Lung (tissue), 12 donors: Measurements from ENCODE around the gene SLC36A4. TPM values are rescaled to one million over a fixed set of nuclear protein-coding genes. Genes with fewer than 3 reads are reported as not detected.

Source experiments
- ATAC-seq: fragments of 200-7000 bp; cut with Tn5 transposase; one replicate; pipeline ENCODE4 v1.9.1; 2020; ENCODE audit warnings: moderate number of reproducible peaks; ENCODE audit not compliant: insufficient read depth, low FRiP score
- DNase-seq, 3 donors: peaks; one replicate each; pipeline ENCODE4 v3.0.0-alpha.2; 2013 to 2017
- H3K27ac ChIP-seq, 2 donors: one replicate each; pipeline ENCODE4 v1.5.1; 2013; ENCODE audit warnings: mild to moderate bottlenecking in 2 of 2, moderate library complexity in 2 of 2, control low read depth in 1 of 2, inconsistent platforms in 1 of 2, low read depth in 1 of 2, low read length in 1 of 2
- H3K27me3 ChIP-seq, 3 donors: one replicate each; pipeline ENCODE4 v1.5.1; 2013; ENCODE audit warnings: low read length in 2 of 3; ENCODE audit not compliant: control insufficient read depth in 3 of 3, insufficient read depth in 3 of 3
- H3K36me3 ChIP-seq, 4 donors: one replicate each; pipeline ENCODE4 v1.5.1; 2013; ENCODE audit warnings: low read length in 4 of 4, mild to moderate bottlenecking in 1 of 4, moderate library complexity in 1 of 4; ENCODE audit not compliant: control insufficient read depth in 4 of 4, insufficient read depth in 4 of 4
- H3K4me1 ChIP-seq, 5 donors: one replicate each; pipeline ENCODE4 v1.5.1; 2013; ENCODE audit warnings: low read length in 5 of 5, mild to moderate bottlenecking in 2 of 5, moderate library complexity in 1 of 5; ENCODE audit not compliant: control insufficient read depth in 5 of 5, insufficient read depth in 5 of 5
- H3K4me3 ChIP-seq: one replicate; pipeline ENCODE4 v1.5.1; 2013; ENCODE audit warnings: mild to moderate bottlenecking, control low read depth, moderate library complexity
- H3K9ac ChIP-seq, 2 donors: one replicate each; pipeline ENCODE4 v1.5.1; 2013; ENCODE audit warnings: low read length in 2 of 2, control low read depth in 1 of 2; ENCODE audit not compliant: insufficient read depth in 1 of 2
- H3K9me3 ChIP-seq, 4 donors: one replicate each; pipeline ENCODE4 v1.5.1; 2013; ENCODE audit warnings: low read length in 3 of 4, mild to moderate bottlenecking in 1 of 4, moderate library complexity in 1 of 4; ENCODE audit not compliant: control insufficient read depth in 4 of 4, insufficient read depth in 3 of 4
- WGBS, 2 donors: extraction: QIAGEN DNeasy Blood & Tissue Kit; methylation state at CpG; one replicate each; pipeline ENCODE4 v1.1.7; 2013; 5-methylcytosine and 5-hydroxymethylcytosine counted together
- polyA plus RNA-seq, 2 donors: library from polyadenylated mRNA; stranded (reverse); fragments of 200-250 nt; gene quantifications; one replicate each; pipeline ENCODE4 v1.2.1, GENCODE V29; 2013
- total RNA-seq, 2 donors: library from RNA; depleted of rRNA in 1 of 2; stranded (reverse); fragments of >200 nt in 1 of 2; gene quantifications; one replicate each; pipeline ENCODE4 v1.2.1, GENCODE V29; 2014 to 2021
- TF ChIP-seq, protein P1 (sequence below): IDR thresholded peaks from 2 replicates; pipeline ENCODE4 v1.5.1; 2012; ENCODE audit warnings: mild to moderate bottlenecking; ENCODE audit errors: control extremely low read depth, extremely low read depth
- donor health status: control.
- donor health status: control.
- donor health status: Bipolar disorder and iron deficiency.
- donor health status: healthy.
- donor health status: DM: yes; HTN: yes; CAD: no.

Gene SLC36A4
- total and polyA plus RNA-seq, 4 donors = 4.7 to 22.1 (median 17.0) TPM

DNA sequence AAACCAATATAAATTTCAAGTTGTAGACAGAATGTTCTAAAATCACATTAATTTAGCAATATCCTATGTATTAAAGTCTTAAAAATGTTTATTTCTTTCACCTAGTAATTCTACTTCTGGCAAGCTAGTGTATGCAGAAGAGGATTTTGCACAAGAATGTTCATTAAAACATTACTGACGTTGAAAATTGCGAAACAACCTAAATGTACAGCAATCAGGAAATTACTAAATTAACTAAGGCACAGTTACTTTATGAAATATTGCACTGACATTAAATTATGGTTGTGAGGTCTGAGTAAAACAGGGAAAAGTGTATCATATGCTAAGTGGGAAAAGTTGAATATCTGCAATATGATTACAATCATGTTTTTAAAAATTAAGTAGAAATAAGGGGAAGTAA is 4.1 kb downstream of the SLC36A4 start:
- Histone ChIP-seq H3K27ac (no peak overlapping the region), H3K4me3 (no peak overlapping the region), H3K9ac (no peak overlapping the region), H3K27me3 (no peaks in the 10 kb centered on the region), H3K9me3 (no peaks in the 10 kb centered on the region), H3K36me3 (peaks cover 0 to 4% (median 0%) of the 10 kb centered on the region in 4 donors), H3K4me1 (peaks cover 0 to 6% (median 0%) of the 10 kb centered on the region in 5 donors)
- no peak for ATAC-seq
- WGBS, 2 donors = 26 to 63% methylated on average over 2 of the region's 2 CpGs
- TF ChIP-seq, protein P1, sequence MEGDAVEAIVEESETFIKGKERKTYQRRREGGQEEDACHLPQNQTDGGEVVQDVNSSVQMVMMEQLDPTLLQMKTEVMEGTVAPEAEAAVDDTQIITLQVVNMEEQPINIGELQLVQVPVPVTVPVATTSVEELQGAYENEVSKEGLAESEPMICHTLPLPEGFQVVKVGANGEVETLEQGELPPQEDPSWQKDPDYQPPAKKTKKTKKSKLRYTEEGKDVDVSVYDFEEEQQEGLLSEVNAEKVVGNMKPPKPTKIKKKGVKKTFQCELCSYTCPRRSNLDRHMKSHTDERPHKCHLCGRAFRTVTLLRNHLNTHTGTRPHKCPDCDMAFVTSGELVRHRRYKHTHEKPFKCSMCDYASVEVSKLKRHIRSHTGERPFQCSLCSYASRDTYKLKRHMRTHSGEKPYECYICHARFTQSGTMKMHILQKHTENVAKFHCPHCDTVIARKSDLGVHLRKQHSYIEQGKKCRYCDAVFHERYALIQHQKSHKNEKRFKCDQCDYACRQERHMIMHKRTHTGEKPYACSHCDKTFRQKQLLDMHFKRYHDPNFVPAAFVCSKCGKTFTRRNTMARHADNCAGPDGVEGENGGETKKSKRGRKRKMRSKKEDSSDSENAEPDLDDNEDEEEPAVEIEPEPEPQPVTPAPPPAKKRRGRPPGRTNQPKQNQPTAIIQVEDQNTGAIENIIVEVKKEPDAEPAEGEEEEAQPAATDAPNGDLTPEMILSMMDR = no peak
- DNase-seq = peak in 1 of 3 donors; percentile 7

DNA sequence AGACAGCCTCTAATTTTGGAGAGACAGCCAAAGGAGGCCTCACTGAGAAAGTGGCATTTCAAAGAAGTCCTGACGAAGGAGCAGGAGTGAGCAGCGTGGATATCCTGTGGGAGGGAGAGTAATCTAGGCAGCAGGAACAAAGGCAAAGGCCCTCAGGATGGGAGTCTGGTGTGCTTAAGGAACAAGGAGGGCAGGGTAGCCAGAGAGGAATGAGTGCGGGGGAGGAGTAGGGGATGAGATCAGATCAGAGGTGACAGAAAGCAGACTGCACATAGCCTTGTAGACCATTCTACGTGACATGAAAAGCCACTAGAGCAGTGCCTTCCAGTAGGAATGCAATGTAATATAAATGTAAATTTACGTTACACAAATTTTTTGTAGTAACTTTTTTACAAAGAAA is 5.6 kb downstream of the SLC36A4 start:
- peaks cover 0 to 6% (median 0%) of the 10 kb centered on the region in 4 donors for H3K9me3 ChIP-seq
- H3K9ac ChIP-seq = no peak overlapping the region
- H3K4me3 ChIP-seq = no peak overlapping the region
- peaks cover 0 to 6% (median 0%) of the 10 kb centered on the region in 5 donors for H3K4me1 ChIP-seq
- ATAC-seq = no peak
- no peak for DNase-seq
- WGBS, 2 donors = 76 to 89% methylated on average over 5 of the region's 5 CpGs
- no peaks in the 10 kb centered on the region for H3K27me3 ChIP-seq
- H3K36me3 ChIP-seq = peaks cover 0 to 4% (median 0%) of the 10 kb centered on the region in 4 donors
- H3K27ac ChIP-seq = no peak overlapping the region
- TF ChIP-seq, protein P1 = no peak

DNA sequence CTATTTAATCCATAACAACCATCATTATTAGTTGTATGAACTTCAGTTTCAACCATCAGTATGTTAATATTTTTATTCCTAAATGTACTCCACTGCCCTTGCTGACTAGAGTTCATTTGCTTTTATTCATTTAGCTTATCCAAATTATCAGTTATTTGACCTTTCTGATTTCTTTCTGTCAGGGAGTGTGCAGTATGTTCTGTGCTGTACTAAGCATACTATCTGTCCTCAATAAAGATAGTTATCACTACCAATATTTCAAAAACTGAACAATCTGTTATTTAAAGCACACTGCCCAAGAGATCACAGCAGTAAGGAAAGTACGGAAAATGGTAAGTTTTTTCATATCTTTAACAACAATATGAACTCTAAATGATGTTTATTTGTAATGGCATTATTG is 8.3 kb downstream of the SLC36A4 start:
- ATAC-seq (no peak), DNase-seq (no peak)
- H3K9me3 ChIP-seq = peaks cover 0 to 9% (median 0%) of the 10 kb centered on the region in 4 donors
- WGBS, 2 donors = 97 to 98% methylated on average over 1 of the region's 1 CpG
- H3K27ac ChIP-seq = no peak overlapping the region
- H3K4me1 ChIP-seq = no peaks in the 10 kb centered on the region
- H3K27me3 ChIP-seq = no peaks in the 10 kb centered on the region
- peaks cover 0 to 8% (median 0%) of the 10 kb centered on the region in 4 donors for H3K36me3 ChIP-seq
- no peak overlapping the region for H3K4me3 ChIP-seq
- H3K9ac ChIP-seq = no peak overlapping the region
- TF ChIP-seq, protein P1 = no peak

DNA sequence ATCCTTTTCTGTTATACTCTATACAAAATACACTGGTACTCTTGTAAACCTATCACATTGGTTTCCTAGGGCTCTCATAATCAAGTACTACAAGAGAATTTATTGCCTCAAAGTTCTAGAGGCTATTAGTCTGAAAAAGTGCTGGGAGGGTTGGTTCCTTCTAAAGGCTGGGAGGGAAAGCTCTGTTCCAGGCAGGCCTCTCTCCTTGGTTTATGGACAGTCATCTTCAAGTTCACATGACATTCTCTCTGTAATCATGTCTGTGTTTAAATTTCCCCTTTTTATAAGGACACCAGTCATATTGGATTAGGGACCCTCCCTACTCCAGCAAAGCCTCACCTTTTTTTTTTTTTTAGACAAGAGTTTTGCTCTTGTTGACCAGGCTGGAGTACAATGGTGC is 9.1 kb downstream of the SLC36A4 start:
- ATAC-seq = peak; percentile 62

More for the DNA sequence above, 9.1 kb downstream of the SLC36A4 start:
- TF ChIP-seq, protein P1 = no peak
- Histone ChIP-seq H3K4me1 (no peaks in the 10 kb centered on the region), H3K27ac (no peak overlapping the region), H3K4me3 (no peak overlapping the region), H3K27me3 (no peaks in the 10 kb centered on the region), H3K9me3 (peaks cover 0 to 9% (median 0%) of the 10 kb centered on the region in 4 donors), H3K36me3 (peaks cover 0 to 8% (median 0%) of the 10 kb centered on the region in 4 donors), H3K9ac (no peak overlapping the region)
- DNase-seq = no peak
